ENCODE data around the gene ZNF12.

ZNF12 gene

GRCh38 chr7:6646465-6646864 is 60.3 kb downstream of the ZNF12 start:
- no peak for DNase-seq

DNA sequence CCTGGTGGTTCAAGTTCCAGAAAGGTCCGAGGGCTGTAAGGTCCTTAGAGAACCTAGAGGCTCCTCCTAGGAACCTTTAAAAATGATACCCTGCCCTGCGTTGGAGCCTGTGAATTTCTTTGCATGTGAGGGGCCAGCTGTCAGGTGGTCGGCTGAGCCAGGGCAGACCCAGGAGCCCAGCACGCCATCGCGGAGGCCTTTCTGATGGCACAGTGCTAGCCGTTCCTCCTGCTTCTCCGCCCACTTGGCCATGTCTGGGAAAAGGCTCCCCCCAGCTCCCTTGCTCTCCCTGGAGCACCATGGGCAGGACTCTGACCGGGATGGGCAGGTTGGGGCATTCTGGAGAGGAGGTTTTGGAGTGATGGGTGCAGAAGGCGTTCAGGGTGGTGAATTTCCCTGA is 62.0 kb downstream of the ZNF12 start:
- DNase-seq: no peak

DNA sequence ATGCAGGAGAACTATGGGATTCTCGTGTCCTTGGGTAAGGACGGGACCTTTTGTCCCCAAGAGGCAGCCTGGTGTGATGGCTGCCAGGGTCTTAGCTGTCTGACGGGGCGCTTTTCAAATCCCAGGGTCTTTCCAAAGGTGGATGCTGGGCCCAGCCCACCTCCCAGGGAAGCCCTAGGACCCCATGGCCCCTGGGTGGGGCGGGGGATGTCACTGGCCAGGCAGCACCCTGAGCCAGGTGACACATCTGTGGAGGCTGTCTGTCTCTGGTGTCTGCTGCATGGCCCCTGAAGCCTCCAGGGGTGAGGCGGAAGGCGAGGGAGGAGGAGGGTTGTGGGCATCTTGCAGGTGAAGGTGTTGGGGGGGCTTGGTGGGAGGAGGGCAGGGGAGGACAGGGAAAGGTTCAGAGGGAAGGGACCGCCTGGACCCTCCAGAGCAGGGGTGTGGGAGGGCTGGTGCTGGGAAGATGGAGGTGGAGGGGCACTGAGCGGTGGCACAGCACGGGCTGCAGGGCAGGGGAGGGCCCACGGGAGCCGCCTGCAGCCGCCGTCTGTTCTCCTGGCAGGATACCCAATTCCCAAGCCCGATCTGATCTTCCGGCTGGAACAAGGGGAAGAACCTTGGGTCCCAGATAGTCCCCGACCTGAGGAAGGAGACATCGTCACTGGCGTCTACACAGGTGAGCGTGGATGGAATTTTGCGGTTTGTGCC is 62.7 kb downstream of the ZNF12 start:
- no peak for DNase-seq

DNA sequence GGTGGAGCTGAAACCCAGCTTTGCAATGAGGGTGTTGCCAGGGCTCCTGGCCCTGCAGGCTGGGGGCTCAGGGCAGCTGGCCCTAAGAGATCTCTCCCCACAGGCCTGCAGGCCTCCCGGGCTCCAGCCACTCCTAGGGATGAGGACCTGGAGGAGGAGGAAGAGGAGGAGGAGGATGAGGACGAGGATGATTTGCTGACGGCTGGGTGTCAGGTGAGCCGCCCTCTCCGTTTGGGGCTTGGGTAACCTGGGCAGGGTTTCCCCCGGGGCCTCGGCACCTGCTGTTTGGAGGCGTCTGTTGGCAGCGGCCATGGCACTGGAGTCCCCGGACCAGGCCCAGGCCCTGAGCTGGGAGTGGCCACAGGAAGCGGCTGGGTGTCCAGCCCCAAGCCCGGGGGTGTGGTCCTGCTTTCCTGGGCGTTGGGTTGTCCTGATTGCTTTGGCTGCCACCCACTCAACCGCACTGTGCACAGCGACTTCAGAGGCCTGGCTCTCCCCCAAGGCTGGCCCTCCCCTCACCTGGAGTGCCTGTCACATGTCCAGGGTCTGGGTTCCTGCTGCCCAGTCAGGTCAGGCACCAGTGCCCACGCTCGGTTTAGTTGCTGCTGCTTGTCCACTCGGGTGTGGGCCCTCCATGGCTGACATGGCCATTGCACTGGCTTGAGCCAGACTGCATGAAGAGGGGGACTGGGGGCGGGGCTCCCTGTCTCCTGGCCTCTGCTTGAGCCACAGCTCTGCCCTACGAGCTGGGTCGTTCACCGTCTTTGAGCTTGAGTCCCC is 63.7 kb downstream of the ZNF12 start:
- no peak for DNase-seq

DNA sequence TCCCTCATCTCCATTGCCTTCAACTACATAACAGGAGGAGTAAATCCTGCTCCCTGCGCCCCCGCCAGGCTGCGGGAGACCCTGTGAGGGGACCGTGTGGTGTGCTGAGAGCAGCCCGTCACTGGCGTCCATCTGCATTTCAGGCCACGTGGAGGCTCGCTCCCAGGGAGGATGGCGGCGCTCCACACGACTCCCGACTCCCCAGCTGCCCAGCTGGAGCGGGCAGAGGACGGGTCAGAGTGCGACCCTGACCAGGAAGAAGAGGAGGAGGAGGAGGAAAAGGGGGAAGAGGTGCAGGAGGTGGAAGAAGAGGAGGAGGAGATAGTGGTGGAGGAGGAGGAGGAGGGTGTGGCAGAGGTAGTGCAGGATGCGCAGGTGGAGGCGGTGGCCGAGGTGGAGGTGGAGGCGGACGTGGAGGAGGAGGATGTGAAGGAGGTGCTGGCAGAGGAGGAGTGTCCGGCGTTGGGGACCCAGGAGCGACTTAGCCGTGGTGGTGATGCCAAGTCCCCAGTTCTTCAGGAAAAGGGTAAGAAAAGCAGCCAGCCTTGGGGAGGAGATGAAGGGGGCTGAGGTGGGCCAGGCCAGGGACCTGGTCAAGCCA is 64.4 kb downstream of the ZNF12 start:
- no peak for DNase-seq

DNA sequence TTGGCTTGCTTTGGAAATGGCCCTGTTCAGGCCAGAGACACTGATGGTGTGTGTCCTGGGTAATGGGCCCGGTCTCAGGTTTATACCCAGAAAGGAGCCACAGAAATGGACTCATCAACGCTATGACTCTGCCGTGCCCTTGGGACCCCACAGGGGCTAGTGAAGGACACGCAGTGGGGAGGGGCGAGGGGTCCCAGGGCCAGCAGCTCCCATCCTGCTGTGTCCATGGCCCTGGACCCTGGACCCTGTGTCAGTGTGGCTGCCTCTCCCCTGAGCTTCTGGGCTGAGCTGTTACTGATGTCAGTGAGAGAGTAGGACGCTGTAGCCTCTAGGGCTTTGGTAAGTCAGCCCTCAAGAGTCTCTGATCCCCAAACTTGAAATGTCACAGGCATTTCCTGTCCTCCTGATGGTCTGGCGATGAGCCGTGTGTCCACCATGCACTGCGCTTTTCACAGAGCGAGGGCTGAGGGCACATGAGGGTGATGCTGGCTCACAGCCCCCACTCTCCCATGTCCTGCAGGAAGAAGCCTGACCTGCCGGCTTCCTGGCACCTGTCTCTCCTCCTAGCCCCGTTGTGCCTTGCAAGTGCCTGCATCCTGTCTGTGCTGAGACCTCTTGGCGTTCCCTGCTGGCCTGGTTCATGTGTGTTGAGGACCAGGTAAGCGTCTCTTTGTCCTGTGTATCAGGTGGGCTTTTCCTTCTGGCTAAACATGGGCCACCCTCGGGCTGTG is 65.3 kb downstream of the ZNF12 start:
- DNase-seq: no peak

DNA sequence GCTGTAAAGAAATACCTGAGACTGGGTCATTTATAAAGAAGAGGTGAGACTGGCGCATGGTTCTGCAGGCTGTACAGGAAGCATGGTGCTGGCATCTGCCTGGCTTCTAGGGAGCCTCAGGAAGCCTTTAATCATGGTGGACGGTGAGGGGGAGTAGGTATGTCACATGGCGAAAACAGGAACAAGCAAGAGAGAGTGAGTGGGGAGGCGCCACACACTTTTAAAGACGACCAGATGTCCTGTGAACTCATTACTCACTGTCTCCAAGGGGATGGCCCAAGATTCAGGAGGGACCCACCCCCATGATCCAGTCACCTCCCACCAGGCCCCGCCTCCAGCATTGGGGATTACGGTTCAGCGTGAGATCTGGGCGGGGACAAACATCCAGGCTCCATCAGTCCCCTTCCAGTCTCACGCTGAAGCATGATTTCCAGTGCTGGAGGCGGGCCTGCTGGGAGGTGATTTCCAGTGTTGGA is 66.5 kb downstream of the ZNF12 start:
- no peak for DNase-seq

- no peak for DNase-seq
These were observed 67.1 kb downstream of the ZNF12 start for GRCh38 chr7:6639627-6640026.

- no peak for DNase-seq
These were observed 67.7 kb downstream of the ZNF12 start for GRCh38 chr7:6639032-6639431.
